GM18519 (cell line): ENCODE measurements around the gene DUS2.

ENCODE experiments used
- ATAC-seq: cut with Tn5 transposase; IDR thresholded peaks from one replicate; pipeline ENCODE4 v1.9.1; 2021; ENCODE audit warnings: mild to moderate bottlenecking, moderate library complexity; ENCODE audit not compliant: unreplicated experiment, low FRiP score

The DUS2 gene

GRCh38 chr16:68074850-68075555 is 51.9 kb downstream of the DUS2 start:
- peak; percentile 72 for ATAC-seq

GRCh38 chr16:68075980-68076379 is 52.9 kb downstream of the DUS2 start:
- ATAC-seq, result no peak

GRCh38 chr16:68076560-68076959 is 53.5 kb downstream of the DUS2 start:
- ATAC-seq, result no peak

GRCh38 chr16:68077866-68078700 is 55.0 kb downstream of the DUS2 start:
- no peak for ATAC-seq

GRCh38 chr16:68078701-68079375 is 55.8 kb downstream of the DUS2 start:
- ATAC-seq, result no peak

- ATAC-seq, result no peak
Observed at GRCh38 chr16:68079376-68079625, 56.2 kb downstream of the DUS2 start.

DNA sequence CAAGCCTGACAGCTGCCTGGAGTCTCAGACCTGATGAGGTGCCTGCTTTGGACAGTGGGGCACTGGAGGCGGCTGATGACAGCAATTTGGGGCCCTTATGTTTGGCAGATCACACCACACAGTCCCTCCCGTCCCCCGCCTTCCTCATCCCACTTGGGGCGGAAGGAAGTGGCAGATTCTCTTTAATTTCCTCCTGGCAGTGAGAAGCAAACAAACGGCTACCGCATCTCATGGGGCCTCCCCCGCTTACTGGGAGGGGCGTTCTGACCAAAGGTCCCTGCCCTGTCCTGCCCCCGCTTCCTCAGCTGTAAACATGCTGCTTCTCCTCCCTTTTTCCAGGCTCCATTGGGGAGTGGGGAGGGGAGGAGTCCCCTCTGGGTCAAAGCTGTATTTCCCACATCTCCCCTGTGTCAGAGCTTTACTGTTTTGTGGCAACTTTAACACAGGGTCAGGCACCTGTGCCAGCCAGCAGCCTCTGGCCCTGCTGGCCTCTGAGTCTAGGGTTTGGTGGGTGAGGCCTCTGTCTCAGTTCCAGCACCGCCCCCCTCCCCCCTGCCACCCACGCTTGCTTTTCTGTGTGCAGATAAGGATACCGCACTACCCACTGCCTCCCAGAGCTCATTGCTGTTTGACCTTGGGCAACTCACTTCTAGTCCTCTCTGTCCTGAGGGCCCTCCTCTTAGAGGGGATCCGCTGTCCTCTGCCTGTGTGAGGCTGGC is 56.7 kb downstream of the DUS2 start:
- ATAC-seq, result no peak

GRCh38 chr16:68081861-68082628 is 59.0 kb downstream of the DUS2 start:
- no peak for ATAC-seq

- no peak for ATAC-seq
Observed at GRCh38 chr16:68082629-68083238, 59.6 kb downstream of the DUS2 start.

DNA sequence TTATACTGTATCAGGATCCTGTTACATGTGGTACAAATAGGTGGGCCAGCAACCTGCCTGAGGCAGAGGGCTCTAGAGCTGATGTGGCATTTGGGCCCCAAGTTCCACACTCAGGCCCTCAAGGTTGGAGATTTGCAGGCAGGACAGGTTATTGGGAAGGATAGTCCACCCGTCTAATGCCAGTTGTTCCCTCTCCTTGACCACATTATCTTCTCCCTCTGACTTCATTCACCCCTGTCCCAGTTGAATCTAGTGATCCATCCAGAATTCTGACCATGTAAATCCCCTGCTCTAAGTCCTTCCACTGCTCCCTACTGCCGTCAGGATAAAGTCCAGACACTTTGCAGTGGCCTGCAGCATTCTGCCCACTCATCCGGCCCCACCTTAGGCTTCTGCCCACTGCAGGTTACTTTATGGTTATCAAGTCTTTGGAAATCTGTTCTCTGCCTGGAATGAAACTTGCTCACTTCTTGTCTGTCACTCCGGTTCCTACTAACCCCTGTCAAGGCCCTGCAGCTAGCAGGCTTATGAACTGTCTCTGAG is 60.2 kb downstream of the DUS2 start:
- ATAC-seq, result no peak

- ATAC-seq, result no peak
Observed at GRCh38 chr16:68083861-68084503, 60.9 kb downstream of the DUS2 start.

DNA sequence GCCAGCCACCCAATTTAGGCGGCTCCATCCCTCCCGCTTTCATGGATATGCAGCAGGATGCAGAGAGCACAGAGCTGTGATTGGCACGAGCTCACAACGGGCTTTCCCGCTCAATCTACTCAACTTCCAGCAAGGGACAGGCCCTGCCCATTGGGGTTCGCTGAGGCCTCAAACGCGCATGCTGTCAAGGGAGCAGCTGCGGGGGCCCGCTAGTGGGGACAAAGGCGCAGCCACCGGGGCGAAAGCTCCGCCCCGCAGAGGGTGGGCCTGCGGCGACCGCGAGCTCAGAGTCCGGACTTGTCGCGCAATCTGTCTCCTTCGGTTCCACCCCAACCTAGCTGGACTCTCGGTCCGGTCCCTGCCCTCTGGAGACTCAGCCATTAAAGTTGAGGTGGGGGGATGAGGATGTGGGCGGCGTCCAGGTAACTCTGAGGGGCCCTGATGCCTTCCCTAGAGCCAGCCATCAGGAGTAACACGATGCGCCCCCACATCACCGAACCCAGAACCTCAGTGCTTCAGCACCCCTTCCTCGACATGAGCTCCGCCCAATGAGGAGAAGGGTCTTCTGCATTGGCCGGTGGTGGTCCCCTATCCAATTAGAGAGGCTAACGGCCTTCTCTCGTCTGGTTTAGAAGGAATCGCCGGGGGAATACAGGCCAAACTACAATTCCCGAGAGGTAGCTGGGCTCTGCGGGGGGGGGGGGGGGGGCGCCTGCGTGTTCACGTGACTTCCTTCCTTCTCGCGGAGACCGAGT is 61.6 kb downstream of the DUS2 start:
- peak; percentile 41 for ATAC-seq

DNA sequence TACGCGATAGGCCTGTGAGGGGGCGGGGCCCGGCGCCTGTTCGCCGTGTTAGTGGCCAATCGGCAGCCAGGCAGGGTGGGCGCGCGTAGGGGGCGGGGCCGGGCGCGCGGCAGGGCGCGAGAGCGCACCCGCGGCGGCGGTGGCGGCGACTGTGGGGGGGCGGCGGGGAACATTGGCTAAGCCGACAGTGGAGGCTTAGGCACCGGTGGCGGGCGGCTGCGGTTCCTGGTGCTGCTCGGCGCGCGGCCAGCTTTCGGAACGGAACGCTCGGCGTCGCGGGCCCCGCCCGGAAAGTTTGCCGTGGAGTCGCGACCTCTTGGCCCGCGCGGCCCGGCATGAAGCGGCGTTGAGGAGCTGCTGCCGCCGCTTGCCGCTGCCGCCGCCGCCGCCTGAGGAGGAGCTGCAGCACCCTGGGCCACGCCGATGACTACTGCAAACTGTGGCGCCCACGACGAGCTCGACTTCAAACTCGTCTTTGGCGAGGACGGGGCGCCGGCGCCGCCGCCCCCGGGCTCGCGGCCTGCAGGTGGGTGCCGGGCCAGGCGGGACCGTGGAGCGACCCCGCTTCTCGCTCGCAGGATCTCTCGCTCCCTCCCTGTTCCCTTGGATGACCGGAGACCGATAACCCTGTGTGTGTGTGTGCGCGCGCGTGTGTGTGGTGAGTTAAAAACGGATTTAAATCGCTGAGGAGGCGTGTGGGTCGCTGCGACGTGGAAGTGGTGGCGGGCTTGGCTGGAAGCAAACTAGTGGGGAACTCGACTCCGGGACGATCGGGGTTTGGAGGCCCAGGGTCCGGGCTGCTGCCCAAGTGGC is 62.4 kb downstream of the DUS2 start, which contains the start of gene NFATC3:
NFATC3 (plus strand) TSS at position 112 of the 813 bp plus-strand sequence; CDS start at position 424, 312 bp downstream.
- ATAC-seq, result peak; percentile 43

GRCh38 chr16:68086336-68086841 is 63.3 kb downstream of the DUS2 start:
- no peak for ATAC-seq

DNA sequence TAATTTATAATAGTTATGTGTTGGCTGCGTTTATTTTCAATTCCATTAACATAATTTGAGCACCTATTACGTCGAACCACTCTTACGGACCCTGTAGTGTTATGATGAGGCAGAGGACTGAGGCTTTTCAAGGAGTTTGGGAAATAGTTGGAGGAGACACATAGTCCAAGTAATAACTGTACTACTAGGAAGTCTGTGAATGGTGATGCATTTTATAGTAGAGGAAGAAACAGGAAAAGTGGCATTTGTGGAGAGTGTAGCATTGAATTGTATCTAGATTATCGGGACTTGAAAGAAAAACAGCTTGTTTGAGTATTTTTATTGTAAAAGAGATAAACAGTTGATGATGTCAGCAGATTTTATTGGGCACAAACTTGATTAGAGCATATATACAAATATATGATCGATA is 63.8 kb downstream of the DUS2 start:
- no peak for ATAC-seq

DNA sequence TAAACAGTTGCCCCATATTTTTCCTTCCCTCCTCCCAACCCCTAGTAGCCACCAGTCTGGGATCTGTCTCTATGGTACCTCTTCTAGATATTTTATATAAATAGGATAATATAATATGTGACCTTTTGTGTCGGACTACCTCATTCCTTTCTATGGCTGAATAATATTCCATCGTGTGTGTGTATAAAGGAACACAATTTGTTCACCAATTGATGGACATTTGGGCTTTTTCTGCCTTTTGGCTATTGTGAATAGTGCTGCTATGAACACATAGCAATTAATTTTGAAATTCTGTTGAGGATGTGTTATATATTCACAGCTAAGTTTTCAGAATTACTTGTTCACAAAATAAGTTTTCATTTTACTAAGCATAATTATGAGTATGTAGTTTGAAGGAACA is 64.6 kb downstream of the DUS2 start:
- no peak for ATAC-seq
